Smooth muscle cell of bladder (primary cell): Measurements from ENCODE around the gene CAPSL. TPM values are rescaled to one million over a fixed set of nuclear protein-coding genes. Genes with fewer than 3 reads are reported as not detected.

Experiments
- total RNA-seq: library from RNA; depleted of rRNA; stranded (reverse); fragments of >200 nt; gene quantifications from 2 replicates; pipeline ENCODE4 v1.2.3, GENCODE V29; 2014

CAPSL gene
- total RNA-seq = 0.14 TPM in 1 of 2 replicates, not detected in the other

DNA sequence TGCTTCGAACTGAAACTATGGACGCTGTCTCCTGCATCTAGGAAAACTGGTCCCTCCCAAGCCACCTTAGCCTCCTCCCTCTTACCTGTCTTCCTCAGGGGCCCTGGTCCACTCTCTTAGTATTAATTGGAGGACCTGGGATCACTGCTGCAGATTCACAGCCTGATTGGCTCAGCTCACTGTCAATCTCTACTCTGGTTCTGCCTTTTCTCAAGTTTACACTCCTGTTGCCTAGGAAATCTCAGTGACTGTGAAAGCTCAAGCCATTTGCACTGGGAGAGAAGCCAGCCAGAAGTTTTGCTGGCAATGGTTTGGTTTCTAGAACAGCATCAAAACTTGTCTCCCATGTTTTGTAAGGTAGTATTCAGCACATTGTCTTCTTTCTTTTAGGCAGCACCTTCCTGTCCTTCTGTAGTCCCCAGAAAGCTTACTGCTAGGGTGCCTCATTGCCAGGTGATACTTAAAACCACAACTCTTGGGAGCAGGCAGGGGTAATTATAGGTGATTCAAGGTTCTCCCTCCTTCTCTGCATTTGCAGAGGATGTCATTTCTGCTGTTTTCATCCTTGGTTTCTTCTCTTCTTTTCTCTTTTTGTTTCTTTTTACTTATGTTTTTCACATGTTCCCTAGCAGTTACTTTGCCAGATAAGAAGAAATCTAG lies at the start of gene CAPSL:
CAPSL (minus strand) TSS at position 55 of the 660 bp plus-strand sequence. CDS start 17,502 bp downstream, outside the sequence.

DNA sequence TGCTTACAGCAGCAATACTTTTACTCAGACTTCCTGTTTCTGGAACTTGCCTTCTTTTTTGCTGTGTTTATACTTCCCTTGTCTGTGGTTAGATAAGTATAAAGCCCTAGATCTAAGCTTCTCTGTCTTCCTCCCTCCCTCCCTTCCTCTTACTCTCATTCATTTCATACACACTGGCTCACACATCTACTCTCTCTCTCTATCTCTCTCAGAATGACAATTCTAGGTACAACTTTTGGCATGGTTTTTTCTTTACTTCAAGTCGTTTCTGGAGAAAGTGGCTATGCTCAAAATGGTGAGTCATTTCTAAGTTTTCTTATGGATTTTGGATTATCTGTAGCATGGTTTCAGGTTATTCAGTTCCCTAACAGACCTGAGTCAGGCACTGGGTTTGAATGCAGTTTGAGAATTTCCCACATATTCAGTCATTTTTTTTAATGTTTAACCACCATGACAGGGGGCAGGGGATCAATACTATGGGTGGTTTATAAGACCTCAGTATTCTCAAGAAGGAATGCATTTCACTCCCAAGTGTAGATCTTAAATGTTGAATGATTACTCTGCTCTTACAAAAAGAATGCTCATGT lies 81.6 kb downstream of the CAPSL start, which contains the start of gene IL7R:
IL7R (plus strand) TSS at position 127 of the 587 bp plus-strand sequence; CDS start at position 214, 87 bp downstream.

Other genes with a start within 250 kb of the CAPSL start
- 6.4 and 8.8 TPM in 2 replicates for gene IL7R, start 81.7 kb downstream of the CAPSL start, total RNA-seq
- gene UGT3A1, start 52.8 kb upstream of the CAPSL start, total RNA-seq = not detected in 2 replicates
- gene UGT3A2, start 128.3 kb upstream of the CAPSL start, total RNA-seq = not detected in 2 replicates
- 16.6 and 22.6 TPM in 2 replicates for gene LMBRD2, start 213.3 kb upstream of the CAPSL start, total RNA-seq
- gene SKP2, start 213.5 kb upstream of the CAPSL start, total RNA-seq = 26.2 and 26.7 TPM in 2 replicates